K562 (cell line): ENCODE measurements around the gene SNAI1. TPM values are rescaled to one million over a fixed set of nuclear protein-coding genes. Genes with fewer than 3 reads are reported as not detected.

Source experiments
- BRD9 ChIP-seq: fragments of 450-650 bp; IDR thresholded peaks from 2 replicates; pipeline ENCODE4 v1.6.1; 2018; ENCODE audit warnings: low read depth; ENCODE audit not compliant: partially characterized antibody
- CBFB ChIP-seq: sonication (generic); formaldehyde crosslinking; IDR thresholded peaks from 2 replicates; pipeline ENCODE4 v1.4.0; 2020; ENCODE audit warnings: mild to moderate bottlenecking, missing genetic modification reagents
- CSDE1 ChIP-seq, 2 experiments: fragments of 450-650 bp; IDR thresholded peaks; 2 replicates each; pipeline ENCODE4 v1.6.1; 2016; ENCODE audit warnings: mild to moderate bottlenecking in 1 of 2
- DDX20 ChIP-seq: fragments of 450-650 bp; IDR thresholded peaks from 2 replicates; pipeline ENCODE4 v1.6.1; 2016; ENCODE audit warnings: missing genetic modification characterization, low read depth, mild to moderate bottlenecking, missing compliant biosample characterization, moderate library complexity
- MTA1 ChIP-seq: fragments of 450-650 bp; IDR thresholded peaks from 2 replicates; pipeline ENCODE4 v1.6.1; 2017; ENCODE audit warnings: borderline replicate concordance
- SIRT6 ChIP-seq: IDR thresholded peaks from one replicate; pipeline ENCODE4 v1.6.1; 2012; ENCODE audit warnings: low read depth, mild to moderate bottlenecking, control low read depth, inconsistent platforms, low read length, moderate library complexity
- polyA plus RNA-seq, 8 experiments: library from polyadenylated mRNA; depleted of rRNA in 4 of 8; stranded (reverse) in 5 of 8; unstranded in 3 of 8; fragments of >200 nt; fragmentation: Nextera tagmentation in 2 of 8; fragmentation: Illumina TruSeq in 1 of 8; extraction: Ambion mirVana in 2 of 8; extraction: Trizol in 1 of 8; gene quantifications; 2 replicates each; pipeline versions ENCODE4 v1.2.1 to v1.2.3, GENCODE V29; 2011 to 2014; ENCODE audit warnings: inconsistent platforms in 1 of 8, missing spikeins in 1 of 8
- total RNA-seq, 7 experiments: library from RNA; depleted of rRNA in 6 of 7; stranded (reverse); fragments of >200 nt in 6 of 7; fragmentation: Illumina TruSeq in 2 of 7; extraction: Trizol in 2 of 7; gene quantifications; 2 replicates each; pipeline versions ENCODE4 v1.2.1 to v1.2.3, GENCODE V29; 2011 to 2021; ENCODE audit warnings: low replicate concordance in 1 of 7
- TF ChIP-seq, protein P1 (sequence below): fragments of 450-650 bp; IDR thresholded peaks from 2 replicates; pipeline ENCODE4 v1.6.1; 2016; ENCODE audit warnings: mild to moderate bottlenecking, moderate library complexity
- TF ChIP-seq, protein P2 (sequence below): sonication (generic); formaldehyde crosslinking; IDR thresholded peaks from 2 replicates; pipeline ENCODE4 v1.8.0; 2022; ENCODE audit warnings: mild to moderate bottlenecking, missing genetic modification reagents
- TF ChIP-seq, protein P3 (sequence below): sonication (generic); formaldehyde crosslinking; IDR thresholded peaks from 2 replicates; pipeline ENCODE4 v1.8.1; 2023; ENCODE audit warnings: mild to moderate bottlenecking, missing genetic modification reagents

Gene SNAI1
- total and polyA plus RNA-seq, 9 of the 15 experiments (the other 6 are each of a cell fraction or from before 2014, with no cell fraction given): 0.32 to 11.6 (median 2.0) TPM

DNA sequence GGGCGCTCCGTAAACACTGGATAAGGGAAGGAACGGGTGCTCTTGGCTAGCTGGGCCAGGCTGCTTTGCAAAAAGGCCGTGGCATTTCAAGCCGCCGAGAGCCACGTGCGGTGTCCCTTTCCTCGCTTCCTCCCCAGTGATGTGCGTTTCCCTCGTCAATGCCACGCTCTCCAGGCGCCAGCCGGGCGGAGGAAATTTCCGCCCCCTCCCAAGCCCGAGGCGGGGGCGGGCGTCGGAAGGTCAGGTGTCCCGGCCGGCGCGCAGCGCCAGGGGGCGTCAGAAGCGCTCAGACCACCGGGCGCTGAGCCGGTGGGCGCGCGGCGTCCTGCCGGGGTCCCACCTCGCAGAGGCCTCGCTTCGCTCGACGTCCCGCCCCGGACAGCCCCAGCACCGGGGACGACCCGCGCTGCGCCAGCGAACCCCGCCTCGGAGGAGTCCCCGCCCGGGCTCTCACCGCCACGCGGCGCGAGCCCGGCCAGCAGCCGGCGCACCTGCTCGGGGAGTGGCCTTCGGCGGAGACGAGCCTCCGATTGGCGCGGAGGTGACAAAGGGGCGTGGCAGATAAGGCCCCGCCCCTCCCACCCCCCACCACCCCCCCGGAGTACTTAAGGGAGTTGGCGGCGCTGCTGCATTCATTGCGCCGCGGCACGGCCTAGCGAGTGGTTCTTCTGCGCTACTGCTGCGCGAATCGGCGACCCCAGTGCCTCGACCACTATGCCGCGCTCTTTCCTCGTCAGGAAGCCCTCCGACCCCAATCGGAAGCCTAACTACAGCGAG is at the start of gene SNAI1 (continued):
- TF ChIP-seq, protein P1, sequence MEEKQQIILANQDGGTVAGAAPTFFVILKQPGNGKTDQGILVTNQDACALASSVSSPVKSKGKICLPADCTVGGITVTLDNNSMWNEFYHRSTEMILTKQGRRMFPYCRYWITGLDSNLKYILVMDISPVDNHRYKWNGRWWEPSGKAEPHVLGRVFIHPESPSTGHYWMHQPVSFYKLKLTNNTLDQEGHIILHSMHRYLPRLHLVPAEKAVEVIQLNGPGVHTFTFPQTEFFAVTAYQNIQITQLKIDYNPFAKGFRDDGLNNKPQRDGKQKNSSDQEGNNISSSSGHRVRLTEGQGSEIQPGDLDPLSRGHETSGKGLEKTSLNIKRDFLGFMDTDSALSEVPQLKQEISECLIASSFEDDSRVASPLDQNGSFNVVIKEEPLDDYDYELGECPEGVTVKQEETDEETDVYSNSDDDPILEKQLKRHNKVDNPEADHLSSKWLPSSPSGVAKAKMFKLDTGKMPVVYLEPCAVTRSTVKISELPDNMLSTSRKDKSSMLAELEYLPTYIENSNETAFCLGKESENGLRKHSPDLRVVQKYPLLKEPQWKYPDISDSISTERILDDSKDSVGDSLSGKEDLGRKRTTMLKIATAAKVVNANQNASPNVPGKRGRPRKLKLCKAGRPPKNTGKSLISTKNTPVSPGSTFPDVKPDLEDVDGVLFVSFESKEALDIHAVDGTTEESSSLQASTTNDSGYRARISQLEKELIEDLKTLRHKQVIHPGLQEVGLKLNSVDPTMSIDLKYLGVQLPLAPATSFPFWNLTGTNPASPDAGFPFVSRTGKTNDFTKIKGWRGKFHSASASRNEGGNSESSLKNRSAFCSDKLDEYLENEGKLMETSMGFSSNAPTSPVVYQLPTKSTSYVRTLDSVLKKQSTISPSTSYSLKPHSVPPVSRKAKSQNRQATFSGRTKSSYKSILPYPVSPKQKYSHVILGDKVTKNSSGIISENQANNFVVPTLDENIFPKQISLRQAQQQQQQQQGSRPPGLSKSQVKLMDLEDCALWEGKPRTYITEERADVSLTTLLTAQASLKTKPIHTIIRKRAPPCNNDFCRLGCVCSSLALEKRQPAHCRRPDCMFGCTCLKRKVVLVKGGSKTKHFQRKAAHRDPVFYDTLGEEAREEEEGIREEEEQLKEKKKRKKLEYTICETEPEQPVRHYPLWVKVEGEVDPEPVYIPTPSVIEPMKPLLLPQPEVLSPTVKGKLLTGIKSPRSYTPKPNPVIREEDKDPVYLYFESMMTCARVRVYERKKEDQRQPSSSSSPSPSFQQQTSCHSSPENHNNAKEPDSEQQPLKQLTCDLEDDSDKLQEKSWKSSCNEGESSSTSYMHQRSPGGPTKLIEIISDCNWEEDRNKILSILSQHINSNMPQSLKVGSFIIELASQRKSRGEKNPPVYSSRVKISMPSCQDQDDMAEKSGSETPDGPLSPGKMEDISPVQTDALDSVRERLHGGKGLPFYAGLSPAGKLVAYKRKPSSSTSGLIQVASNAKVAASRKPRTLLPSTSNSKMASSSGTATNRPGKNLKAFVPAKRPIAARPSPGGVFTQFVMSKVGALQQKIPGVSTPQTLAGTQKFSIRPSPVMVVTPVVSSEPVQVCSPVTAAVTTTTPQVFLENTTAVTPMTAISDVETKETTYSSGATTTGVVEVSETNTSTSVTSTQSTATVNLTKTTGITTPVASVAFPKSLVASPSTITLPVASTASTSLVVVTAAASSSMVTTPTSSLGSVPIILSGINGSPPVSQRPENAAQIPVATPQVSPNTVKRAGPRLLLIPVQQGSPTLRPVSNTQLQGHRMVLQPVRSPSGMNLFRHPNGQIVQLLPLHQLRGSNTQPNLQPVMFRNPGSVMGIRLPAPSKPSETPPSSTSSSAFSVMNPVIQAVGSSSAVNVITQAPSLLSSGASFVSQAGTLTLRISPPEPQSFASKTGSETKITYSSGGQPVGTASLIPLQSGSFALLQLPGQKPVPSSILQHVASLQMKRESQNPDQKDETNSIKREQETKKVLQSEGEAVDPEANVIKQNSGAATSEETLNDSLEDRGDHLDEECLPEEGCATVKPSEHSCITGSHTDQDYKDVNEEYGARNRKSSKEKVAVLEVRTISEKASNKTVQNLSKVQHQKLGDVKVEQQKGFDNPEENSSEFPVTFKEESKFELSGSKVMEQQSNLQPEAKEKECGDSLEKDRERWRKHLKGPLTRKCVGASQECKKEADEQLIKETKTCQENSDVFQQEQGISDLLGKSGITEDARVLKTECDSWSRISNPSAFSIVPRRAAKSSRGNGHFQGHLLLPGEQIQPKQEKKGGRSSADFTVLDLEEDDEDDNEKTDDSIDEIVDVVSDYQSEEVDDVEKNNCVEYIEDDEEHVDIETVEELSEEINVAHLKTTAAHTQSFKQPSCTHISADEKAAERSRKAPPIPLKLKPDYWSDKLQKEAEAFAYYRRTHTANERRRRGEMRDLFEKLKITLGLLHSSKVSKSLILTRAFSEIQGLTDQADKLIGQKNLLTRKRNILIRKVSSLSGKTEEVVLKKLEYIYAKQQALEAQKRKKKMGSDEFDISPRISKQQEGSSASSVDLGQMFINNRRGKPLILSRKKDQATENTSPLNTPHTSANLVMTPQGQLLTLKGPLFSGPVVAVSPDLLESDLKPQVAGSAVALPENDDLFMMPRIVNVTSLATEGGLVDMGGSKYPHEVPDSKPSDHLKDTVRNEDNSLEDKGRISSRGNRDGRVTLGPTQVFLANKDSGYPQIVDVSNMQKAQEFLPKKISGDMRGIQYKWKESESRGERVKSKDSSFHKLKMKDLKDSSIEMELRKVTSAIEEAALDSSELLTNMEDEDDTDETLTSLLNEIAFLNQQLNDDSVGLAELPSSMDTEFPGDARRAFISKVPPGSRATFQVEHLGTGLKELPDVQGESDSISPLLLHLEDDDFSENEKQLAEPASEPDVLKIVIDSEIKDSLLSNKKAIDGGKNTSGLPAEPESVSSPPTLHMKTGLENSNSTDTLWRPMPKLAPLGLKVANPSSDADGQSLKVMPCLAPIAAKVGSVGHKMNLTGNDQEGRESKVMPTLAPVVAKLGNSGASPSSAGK: peak; percentile 99
- TF ChIP-seq SIRT6 (no peak), BRD9 (peak; percentile 75), MTA1 (peak; percentile 60; the same call in 1 of the 2 replicates), CBFB (CRISPR knock-in tag) (no peak), DDX20 (tag) (no peak), CSDE1 (IDR thresholded peaks at IDR 0.05) (peak in 1 of 2 experiments; percentile 91; a peak in 1 of 4 replicates)
- TF ChIP-seq, protein P2, sequence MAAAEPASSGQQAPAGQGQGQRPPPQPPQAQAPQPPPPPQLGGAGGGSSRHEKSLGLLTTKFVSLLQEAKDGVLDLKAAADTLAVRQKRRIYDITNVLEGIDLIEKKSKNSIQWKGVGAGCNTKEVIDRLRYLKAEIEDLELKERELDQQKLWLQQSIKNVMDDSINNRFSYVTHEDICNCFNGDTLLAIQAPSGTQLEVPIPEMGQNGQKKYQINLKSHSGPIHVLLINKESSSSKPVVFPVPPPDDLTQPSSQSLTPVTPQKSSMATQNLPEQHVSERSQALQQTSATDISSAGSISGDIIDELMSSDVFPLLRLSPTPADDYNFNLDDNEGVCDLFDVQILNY: peak; percentile 67; the same call in 1 of the 2 replicates
- TF ChIP-seq, protein P3, sequence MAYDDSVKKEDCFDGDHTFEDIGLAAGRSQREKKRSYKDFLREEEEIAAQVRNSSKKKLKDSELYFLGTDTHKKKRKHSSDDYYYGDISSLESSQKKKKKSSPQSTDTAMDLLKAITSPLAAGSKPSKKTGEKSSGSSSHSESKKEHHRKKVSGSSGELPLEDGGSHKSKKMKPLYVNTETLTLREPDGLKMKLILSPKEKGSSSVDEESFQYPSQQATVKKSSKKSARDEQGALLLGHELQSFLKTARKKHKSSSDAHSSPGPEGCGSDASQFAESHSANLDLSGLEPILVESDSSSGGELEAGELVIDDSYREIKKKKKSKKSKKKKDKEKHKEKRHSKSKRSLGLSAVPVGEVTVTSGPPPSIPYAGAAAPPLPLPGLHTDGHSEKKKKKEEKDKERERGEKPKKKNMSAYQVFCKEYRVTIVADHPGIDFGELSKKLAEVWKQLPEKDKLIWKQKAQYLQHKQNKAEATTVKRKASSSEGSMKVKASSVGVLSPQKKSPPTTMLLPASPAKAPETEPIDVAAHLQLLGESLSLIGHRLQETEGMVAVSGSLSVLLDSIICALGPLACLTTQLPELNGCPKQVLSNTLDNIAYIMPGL: peak; percentile 95
